Stimulated activated CD4-positive, alpha-beta T cell treated with anti-CD3 and anti-CD28 coated beads, TNF-alpha, amount 100 ng/mL, for 48 hours (primary cell): ENCODE measurements around the gene UCHL1.
"Not testable (repeated sequence)": the region's sequence is repeated elsewhere in the genome, so short reads cannot be mapped to it uniquely, and the experiment has no call there.

ENCODE experiments used
- DNase-seq, 3 donors: peaks; one replicate each; pipeline ENCODE4 v3.0.0-alpha.2; 2020; ENCODE audit warnings: low read depth in 3 of 3

UCHL1 gene

GRCh38 chr4:41290479-41290878 is 33.8 kb downstream of the UCHL1 start:
- DNase-seq: no peak

DNA sequence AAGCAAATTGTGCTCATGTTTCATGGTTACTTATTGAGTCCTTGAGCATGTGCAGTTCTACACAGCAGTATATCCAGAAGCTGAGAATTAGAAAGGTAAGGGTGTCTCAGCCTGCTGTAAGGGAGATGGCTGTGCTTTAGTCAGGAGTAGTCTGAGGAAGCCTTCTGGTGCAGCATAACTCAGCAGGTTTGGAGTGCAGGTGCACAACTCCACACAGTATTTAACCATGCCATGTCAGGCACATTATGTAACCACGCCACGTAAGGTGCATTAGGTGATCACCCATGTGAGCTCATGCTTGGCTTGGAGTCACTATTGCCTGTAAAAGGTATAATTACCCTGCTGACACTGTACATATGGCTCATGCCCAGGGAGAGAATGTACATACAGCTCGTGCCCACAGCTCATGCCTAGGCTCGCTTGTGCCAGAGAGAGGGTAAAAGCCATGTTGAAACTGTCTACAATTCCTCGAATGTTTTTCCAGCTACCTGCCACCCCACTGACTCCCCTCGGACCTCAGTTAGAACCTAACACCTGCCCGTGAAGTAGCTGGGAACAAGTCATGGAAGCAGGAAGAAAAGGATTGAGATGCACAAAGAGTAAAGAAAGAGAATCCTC is 37.8 kb downstream of the UCHL1 start:
- DNase-seq: no peak

GRCh38 chr4:41296995-41297394 is 40.3 kb downstream of the UCHL1 start:
- DNase-seq: no peak

- DNase-seq: no peak
Measured at GRCh38 chr4:41297832-41298231, 41.1 kb downstream of the UCHL1 start.

- no peak for DNase-seq
Measured at GRCh38 chr4:41299486-41299885, 42.8 kb downstream of the UCHL1 start.

- no peak for DNase-seq
Measured at GRCh38 chr4:41301137-41301536, 44.4 kb downstream of the UCHL1 start.

DNA sequence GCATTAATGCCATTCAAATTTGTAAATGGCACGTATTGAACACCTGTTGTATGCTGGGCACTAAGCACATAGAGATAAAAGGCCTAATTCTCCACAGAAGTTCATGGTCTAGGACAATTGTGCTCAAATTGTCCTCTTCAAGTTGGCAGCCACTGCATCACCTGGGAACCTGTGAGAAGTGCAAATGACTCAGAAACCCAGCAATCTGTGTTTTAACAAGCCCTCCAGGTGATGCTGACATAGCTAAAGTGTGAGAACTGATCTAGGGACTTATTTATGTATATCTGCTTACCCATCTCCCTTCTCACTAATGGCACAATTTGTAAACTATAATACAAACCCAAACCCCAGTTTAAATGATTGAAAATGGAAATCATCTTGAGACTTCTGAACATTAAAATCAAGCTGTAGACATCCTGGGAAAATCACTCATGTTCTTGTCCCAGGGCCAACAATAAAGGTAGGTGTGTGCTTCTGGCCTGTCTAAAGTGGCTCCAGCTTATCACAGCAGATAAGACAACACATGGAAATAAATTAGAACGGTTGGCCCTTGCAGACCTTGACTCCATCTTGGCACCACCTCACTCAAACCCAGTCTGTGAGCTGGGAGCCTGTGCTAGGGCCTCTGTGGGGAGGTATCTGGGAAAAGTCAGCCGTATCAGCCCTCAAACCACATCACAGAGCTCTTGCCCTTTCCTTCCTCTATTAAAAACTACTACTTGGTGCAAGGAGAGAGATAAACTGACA is 46.8 kb downstream of the UCHL1 start:
- no peak for DNase-seq

DNA sequence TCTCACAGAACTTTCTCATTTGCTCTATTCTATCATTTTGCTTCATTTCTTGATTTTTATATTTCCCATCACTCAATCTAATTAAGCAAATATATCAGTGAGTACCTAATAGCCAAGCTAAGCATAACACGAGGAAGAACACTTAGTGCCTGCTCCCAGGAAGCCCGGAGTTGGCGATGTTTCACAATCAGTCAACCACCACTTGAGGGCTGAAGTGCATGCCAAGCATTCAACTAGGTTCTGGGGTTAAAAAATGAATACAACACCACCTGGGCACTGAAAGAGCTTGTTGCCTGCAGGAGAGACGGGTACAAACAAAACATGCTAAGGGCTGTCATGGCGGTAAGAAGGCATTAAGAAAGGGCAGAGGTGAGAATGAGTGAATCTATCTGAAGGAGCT is 47.5 kb downstream of the UCHL1 start:
- no peak for DNase-seq

DNA sequence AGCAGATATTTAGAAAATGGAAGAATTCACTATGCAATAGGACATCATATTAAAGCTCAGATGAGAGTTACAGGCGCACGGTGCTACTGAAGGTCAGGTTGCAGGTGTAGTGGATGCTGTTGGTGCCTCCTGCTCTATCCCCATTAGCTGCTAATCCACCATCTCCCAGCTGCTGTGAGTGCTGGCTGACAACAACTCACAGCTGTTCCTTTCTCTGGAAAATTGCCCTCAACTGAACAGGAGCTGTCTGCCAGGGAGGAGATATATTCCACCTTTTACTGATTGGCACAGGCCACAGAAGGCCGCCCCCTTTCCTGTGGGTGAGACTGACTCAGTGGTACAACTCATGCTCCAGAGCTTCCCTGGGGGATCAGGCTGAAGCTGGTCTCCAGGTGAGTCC is 48.7 kb downstream of the UCHL1 start:
- DNase-seq: no peak

GRCh38 chr4:41307638-41308037 is 50.9 kb downstream of the UCHL1 start:
- no peak for DNase-seq

DNA sequence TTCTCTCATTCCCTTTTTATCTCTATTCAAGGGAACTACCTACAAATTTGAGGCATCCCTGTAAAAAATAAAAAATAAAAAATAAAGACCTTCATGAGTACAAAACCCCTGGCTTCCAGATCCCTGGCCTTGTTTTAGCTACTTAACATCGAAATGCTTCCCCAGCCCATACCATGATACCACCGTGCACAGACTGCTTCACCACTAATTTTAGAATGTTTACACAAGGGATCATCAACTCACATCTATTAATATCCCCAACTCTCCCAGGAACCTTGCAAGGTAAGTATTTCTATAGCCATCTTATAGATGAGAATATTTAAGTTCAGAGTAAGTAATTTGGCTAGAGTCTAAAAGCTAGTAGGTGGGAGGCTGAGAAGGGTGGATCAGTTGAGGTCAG is 51.7 kb downstream of the UCHL1 start:
- no peak for DNase-seq

DNA sequence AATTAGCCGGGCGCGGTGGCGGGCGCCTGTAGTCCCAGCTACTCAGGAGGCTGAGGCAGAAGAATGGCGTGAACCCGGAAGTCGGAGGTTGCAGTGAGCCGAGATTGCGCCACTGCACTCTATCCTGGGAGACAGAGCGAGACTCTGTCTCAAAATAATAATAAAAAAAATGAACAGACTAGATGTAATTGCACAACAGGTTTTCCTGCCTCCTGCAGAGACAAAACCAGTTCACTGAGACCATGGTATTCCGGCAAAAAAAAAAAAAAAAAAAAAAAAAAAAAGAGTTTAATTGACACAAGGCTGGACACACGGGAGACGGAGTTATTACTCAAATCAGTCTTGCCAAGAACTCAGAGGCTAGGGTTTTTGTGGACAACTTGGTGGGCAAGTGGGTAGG is 58.7 kb downstream of the UCHL1 start:
- DNase-seq: not testable (repeated sequence)

- no peak for DNase-seq
Measured at GRCh38 chr4:41315862-41316261, 59.1 kb downstream of the UCHL1 start.
